ENCODE results near the gene MTERF4. TPM values are rescaled to one million over a fixed set of nuclear protein-coding genes. Genes with fewer than 3 reads are reported as not detected.
A peak's percentile ranks its signal among the peaks of the same experiment; 100 is the strongest.

The MTERF4 gene
- total and polyA plus RNA-seq, 2 of the 8 experiments (the other 6 are each of a cell fraction or from before 2014, with no cell fraction given): 25.9 to 28.5 TPM

DNA sequence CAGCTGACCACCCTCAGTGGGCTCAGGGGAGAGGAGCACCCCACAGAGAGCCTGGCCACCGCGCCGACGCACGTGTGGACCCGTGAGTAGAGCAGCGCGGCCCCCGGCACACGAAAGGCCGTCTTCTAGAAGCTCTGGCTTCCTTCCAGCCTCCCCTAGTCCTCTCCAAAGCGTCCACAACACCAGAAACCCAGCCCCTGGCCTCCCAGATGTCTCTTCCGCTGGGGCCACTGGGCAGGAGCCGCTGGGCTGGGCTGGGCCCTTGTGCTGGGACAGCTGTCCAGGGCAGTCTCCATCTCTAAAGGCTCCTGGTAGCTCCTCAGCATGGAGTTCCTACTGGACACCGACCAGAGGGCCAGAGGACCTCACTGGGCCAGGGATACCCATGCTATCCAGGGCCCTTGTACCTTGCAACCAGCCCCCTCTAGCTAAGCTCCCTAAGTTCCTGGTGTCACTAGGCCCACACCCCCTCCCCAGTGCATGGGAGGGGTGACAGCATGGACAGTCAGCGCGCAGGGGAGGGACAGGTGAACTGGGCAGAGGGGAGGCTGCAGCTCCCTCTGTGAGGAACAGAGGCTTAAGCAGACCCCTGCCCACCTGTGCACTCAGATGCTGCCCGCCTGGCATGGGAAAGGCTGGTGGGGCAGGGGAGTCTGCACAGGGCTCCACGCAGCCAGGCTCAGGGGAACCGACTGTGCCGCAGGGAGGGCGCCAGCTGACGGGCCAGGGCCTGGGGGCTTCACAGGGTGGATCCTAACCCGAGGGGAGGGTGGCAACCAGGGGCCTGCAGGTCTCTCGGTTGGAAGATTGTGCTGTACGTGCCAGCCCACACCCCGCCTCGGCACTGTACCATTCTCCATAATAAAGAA lies 32.9 kb downstream of the MTERF4 start:
- DNase-seq (ENCODE audit: low read depth in 1 of 2, low spot score in 2 of 2): no peak
- no peak overlapping the region for H3K9ac ChIP-seq (replicated peaks in 1 of 4; ENCODE audit: extremely low read depth in 1 of 4, low read depth in 3 of 4, low read length in 3 of 4)
- no peak for TF ChIP-seq CEBPB (IDR thresholded peaks at IDR 0.05; ENCODE audit: low read depth, low read length)
- no peak for TF ChIP-seq RAD21 (IDR thresholded peaks at IDR 0.05 in 1 of 2, conservative IDR thresholded peaks at IDR 0.05 in 1 of 2; ENCODE audit: low read depth in 2 of 2, low read length in 2 of 2)
- TF ChIP-seq NANOG (IDR thresholded peaks at IDR 0.05; ENCODE audit: insufficient read depth, low read depth, low read length, poor library complexity, severe bottlenecking): no peak
- no peak for TF ChIP-seq GTF2F1 (IDR thresholded peaks at IDR 0.05; ENCODE audit: borderline replicate concordance, low read depth, low read length)
- no peak for TF ChIP-seq FOSL1 (IDR thresholded peaks at IDR 0.05; ENCODE audit: insufficient read depth, low read depth, low read length)
- TF ChIP-seq, protein P1, sequence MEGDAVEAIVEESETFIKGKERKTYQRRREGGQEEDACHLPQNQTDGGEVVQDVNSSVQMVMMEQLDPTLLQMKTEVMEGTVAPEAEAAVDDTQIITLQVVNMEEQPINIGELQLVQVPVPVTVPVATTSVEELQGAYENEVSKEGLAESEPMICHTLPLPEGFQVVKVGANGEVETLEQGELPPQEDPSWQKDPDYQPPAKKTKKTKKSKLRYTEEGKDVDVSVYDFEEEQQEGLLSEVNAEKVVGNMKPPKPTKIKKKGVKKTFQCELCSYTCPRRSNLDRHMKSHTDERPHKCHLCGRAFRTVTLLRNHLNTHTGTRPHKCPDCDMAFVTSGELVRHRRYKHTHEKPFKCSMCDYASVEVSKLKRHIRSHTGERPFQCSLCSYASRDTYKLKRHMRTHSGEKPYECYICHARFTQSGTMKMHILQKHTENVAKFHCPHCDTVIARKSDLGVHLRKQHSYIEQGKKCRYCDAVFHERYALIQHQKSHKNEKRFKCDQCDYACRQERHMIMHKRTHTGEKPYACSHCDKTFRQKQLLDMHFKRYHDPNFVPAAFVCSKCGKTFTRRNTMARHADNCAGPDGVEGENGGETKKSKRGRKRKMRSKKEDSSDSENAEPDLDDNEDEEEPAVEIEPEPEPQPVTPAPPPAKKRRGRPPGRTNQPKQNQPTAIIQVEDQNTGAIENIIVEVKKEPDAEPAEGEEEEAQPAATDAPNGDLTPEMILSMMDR (IDR thresholded peaks at IDR 0.05; ENCODE audit: control extremely low read depth in 1 of 3, insufficient read depth in 1 of 3, low read depth in 1 of 3, low read length in 3 of 3): no peak
- no peak for TF ChIP-seq SP1 (IDR thresholded peaks at IDR 0.05; ENCODE audit: low read depth, low read length)
- TF ChIP-seq, protein P2, sequence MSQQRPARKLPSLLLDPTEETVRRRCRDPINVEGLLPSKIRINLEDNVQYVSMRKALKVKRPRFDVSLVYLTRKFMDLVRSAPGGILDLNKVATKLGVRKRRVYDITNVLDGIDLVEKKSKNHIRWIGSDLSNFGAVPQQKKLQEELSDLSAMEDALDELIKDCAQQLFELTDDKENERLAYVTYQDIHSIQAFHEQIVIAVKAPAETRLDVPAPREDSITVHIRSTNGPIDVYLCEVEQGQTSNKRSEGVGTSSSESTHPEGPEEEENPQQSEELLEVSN (IDR thresholded peaks at IDR 0.05): no peak

More for the DNA sequence above, 32.9 kb downstream of the MTERF4 start:
- ChIA-PET CTCF (ENCODE audit: partially characterized antibody) (interaction anchor here (0.5 to 2.3 kb wide), 10 partner anchors 9 to 933 kb away, joined by 3 to 12 read pairs (median 3); no protein-coding TSS in a partner anchor), POLR2A (ENCODE audit: partially characterized antibody) (interaction anchor here (0.6 kb wide), 1 partner anchor 87 kb away, joined by 3 read pairs; no protein-coding TSS in a partner anchor)
- no peaks in the 10 kb centered on the region for H3K36me3 ChIP-seq (ENCODE audit: control insufficient read depth in 2 of 4, insufficient read depth in 4 of 4, low read length in 3 of 4)
- no peak overlapping the region for H2BK12ac ChIP-seq (ENCODE audit: low read depth, low read length)
- H4K5ac ChIP-seq (ENCODE audit: insufficient read length, low read depth, low read length): no peak overlapping the region
- H3K4ac ChIP-seq (replicated peaks; ENCODE audit: insufficient read length, low read depth, low read length): no peak overlapping the region
- no peak overlapping the region for H3K27ac ChIP-seq (ENCODE audit: low read depth, low read length)
- H4K91ac ChIP-seq (replicated peaks; ENCODE audit: insufficient read length, low read length): no peak overlapping the region
- no peak overlapping the region for H3K4me3 ChIP-seq (ENCODE audit: extremely low read depth in 1 of 4, insufficient read depth in 2 of 4, low read depth in 3 of 4, low read length in 4 of 4)
- H3K23me2 ChIP-seq (ENCODE audit: low read depth, low read length): no peaks in the 10 kb centered on the region
- FAIRE-seq: no peak
- no peak overlapping the region for H3K23ac ChIP-seq (ENCODE audit: insufficient read length)
- no peak overlapping the region for H2BK120ac ChIP-seq (replicated peaks; ENCODE audit: low read depth, low read length)
- no peak overlapping the region for H2BK5ac ChIP-seq (ENCODE audit: low read depth, low read length)
- no peak overlapping the region for H3K14ac ChIP-seq (ENCODE audit: insufficient read length)
- H3K4me1 ChIP-seq (replicated peaks in 1 of 4; ENCODE audit: control insufficient read depth in 3 of 4, insufficient read depth in 4 of 4, low read length in 3 of 4): no peaks in the 10 kb centered on the region; a peak in 1 of 7 replicates
- no peak overlapping the region for H2AFZ ChIP-seq (ENCODE audit: low read length)
- no peak overlapping the region for H3K56ac ChIP-seq (replicated peaks; ENCODE audit: insufficient read length, low read depth, low read length)
- H2AK5ac ChIP-seq (ENCODE audit: low read depth, low read length): no peak overlapping the region
- no peak overlapping the region for H2BK20ac ChIP-seq (ENCODE audit: low read length)
- WGBS, 2 experiments (ENCODE audit: extremely low coverage in 1 of 2, insufficient coverage in 1 of 2, insufficient read length in 1 of 2, insufficient replicate concordance in 2 of 2, low coverage in 1 of 2, low lambda C conversion rate in 2 of 2, missing lambda C conversion rate in 1 of 2): 86% methylated on average over 20 of the region's 28 CpGs; no CpG with 5 or more reads in 1 of the 2 experiments
- H3K4me2 ChIP-seq (ENCODE audit: insufficient read depth in 1 of 2, low read depth in 2 of 2, low read length in 2 of 2): no peak overlapping the region
- H4K8ac ChIP-seq (ENCODE audit: extremely low read depth, insufficient read depth, low read length): peak overlapping the region; percentile 85; the same call in 1 of the 2 replicates
- H3K27me3 ChIP-seq (replicated peaks in 1 of 4; ENCODE audit: control insufficient read depth in 3 of 4, extremely low read depth in 1 of 4, insufficient read depth in 3 of 4, low read length in 3 of 4): no peaks in the 10 kb centered on the region
- H2BK15ac ChIP-seq (ENCODE audit: low read length): no peak overlapping the region
- no peak overlapping the region for H3K18ac ChIP-seq (ENCODE audit: extremely low read depth, low read length)
- H3K79me1 ChIP-seq (ENCODE audit: low read depth, low read length): no peaks in the 10 kb centered on the region
- no peaks in the 10 kb centered on the region for H4K20me1 ChIP-seq (replicated peaks in 1 of 2; ENCODE audit: control insufficient read depth in 1 of 2, insufficient read depth in 2 of 2, low read length in 2 of 2)
- H3K79me2 ChIP-seq (ENCODE audit: control insufficient read depth in 1 of 2, insufficient read depth in 2 of 2, low read length in 2 of 2): no peaks in the 10 kb centered on the region
- no peaks in the 10 kb centered on the region for H3K9me3 ChIP-seq (ENCODE audit: insufficient read depth in 2 of 2, low read depth in 1 of 2, low read length in 1 of 2)

All from H1 (cell line).